ENCODE measurements around the gene SENP5.
A peak's percentile ranks its signal among the peaks of the same experiment; 100 is the strongest.
"Not testable (repeated sequence)": the region's sequence is repeated elsewhere in the genome, so short reads cannot be mapped to it uniquely, and the experiment has no call there.

Gene SENP5

GRCh38 chr3:196942915-196943277 lies 75.2 kb downstream of the SENP5 start:
- DNase-seq = no peak

GRCh38 chr3:196944037-196944790 lies 76.5 kb downstream of the SENP5 start:
- not testable (repeated sequence) for DNase-seq

GRCh38 chr3:196947136-196947859 lies 79.6 kb downstream of the SENP5 start:
- DNase-seq = no peak

- no peak for DNase-seq
Observed at GRCh38 chr3:196947860-196948441, 80.2 kb downstream of the SENP5 start.

- DNase-seq = no peak
Observed at GRCh38 chr3:196948442-196949284, 80.9 kb downstream of the SENP5 start.

- DNase-seq = no peak
Observed at GRCh38 chr3:196949285-196949619, 81.5 kb downstream of the SENP5 start.

- DNase-seq = no peak
Observed at GRCh38 chr3:196949750-196950149, 82.0 kb downstream of the SENP5 start.

DNA sequence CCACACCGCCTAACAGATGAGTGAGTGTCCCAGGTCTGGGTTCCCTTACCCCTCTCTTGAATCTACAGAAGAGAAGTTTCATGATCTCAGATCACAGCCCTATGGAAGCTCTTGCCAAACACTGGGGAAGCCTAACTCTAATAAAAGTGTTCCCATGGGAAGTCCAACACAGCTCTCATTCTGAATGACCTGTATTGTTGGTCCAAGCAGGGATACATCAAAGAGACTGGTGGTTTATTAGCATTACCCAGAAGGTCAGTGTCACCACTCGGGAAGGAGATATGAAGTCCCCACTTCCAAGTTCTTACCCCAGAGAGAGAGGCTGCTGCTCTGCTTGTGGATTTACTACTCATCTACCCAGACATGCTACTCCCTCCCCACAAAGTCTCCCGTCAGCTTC lies 83.7 kb downstream of the SENP5 start:
- no peak for DNase-seq

DNA sequence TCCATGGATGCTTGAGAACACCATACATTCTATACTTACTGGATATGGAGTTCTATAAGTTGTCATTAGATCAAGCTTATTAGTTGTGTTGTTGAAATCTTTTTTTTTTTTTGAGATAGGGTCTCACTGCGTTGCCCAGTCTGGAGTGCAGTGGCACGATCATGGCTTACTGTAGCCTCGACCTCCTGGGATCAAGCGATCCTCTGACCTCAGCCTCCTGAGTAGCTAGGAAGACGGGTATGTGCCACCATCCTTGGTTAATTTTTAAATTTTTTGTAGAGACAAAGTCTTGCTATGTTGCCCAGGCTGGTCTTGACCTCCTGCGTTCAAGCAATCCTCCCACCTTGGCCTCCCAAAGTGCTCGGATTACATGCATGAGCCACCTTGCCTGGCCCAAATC lies 87.1 kb downstream of the SENP5 start:
- DNase-seq = no peak

DNA sequence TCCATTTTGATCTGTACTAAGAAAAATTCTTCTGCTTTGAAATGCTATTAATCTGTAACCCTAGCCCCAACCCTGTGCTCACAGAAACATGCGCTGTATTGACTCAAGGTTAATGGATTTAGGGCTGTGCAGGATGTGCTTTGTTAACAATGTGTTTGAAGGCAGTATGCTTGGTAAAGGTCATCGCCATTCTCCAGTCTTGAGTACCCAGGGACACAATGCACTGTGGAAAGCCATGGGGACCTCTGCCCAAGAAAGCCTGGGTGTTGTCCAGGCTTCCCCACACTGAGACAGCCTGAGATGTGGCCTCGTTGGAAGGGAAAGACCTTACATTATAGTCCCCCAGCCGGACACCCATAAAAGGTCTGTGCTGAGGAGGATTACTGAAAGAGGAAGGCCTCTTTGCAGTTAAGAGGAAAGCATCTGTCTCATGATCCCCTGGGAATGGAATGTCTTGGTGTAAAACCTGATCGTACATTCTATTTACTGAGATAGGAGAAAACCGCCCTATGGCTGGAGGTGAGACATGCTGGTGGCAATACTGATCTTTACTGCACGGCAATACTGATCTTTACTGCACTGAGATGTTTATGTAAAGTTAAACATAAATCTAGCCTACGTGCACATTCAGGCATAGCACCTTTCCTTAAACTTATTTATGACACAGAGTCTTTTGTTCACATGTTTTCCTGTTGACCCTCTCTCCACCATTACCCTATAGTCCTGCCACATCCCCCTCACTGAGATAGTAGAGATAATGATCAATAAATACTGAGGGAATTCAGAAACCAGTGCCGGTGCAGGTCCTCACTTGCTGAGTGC lies 94.6 kb downstream of the SENP5 start:
- DNase-seq = no peak

DNA sequence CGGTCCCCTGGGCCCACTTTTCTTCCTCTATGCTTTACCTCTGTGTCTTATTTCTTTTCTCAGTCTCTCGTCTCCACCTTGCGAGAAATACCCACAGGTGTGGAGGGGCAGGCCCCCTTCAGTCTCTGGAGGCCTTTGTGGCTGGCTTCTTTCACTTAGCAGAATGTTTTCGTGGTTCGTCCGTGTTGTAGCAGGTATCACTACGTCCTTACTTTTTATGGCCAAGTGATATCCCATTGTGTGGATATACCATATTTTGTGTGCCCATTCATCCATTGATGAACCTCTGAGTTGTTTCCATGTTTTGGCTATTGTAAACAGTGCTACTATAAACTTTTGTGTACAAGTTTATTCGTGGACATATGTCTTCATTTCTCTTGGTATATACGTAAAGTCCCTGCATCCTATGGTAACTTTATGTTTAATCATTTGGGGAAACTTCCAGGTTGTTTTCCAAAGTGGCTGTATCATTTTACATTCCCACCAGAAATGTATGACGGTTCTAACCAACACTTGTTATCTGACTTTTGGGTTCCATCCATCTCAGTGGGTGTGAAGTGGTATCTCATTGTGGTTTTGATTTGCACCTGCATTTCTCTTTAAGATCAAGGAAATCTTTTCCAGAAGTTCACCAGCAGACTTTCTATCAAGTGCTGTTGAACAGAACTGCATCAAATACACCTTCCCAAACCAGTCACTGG lies 95.4 kb downstream of the SENP5 start:
- no peak for DNase-seq

GRCh38 chr3:196963631-196963953 lies 95.9 kb downstream of the SENP5 start:
- DNase-seq = no peak

DNA sequence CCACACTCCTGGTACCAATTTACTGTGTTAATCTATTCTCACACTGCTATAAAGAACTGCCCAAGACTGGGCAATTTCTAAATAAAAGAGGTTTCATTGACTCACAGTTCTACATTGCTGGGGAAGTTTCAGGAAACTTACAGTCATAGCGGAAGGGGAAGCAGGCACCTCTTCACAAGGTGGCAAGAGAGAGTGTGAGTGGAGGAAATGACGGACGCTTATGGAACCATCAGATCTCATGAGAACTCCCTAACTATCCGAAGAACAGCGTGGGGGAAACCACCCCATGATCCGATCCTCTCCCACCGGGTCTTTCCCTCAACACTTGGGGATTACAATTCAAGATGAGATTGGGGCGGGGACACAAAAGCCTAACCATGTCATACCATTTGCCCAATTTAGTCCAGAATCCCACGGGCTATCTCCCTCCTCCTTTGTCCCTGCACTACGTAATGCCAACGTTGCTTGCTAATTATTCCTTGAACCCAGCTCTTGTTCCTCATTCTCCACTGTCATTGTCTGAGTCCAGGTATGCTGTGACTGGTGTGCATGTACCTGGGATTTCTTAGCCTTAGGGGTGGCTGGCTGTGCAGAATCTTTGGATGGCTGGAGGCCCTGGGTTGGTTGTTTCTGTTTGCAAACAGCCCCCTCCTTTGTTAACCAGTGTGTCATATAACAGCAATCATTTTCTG lies 97.5 kb downstream of the SENP5 start:
- no peak for DNase-seq

- no peak for DNase-seq
Observed at GRCh38 chr3:196965804-196966173, 98.1 kb downstream of the SENP5 start.

GRCh38 chr3:196966526-196967401 lies 99.0 kb downstream of the SENP5 start:
- no peak for DNase-seq

DNA sequence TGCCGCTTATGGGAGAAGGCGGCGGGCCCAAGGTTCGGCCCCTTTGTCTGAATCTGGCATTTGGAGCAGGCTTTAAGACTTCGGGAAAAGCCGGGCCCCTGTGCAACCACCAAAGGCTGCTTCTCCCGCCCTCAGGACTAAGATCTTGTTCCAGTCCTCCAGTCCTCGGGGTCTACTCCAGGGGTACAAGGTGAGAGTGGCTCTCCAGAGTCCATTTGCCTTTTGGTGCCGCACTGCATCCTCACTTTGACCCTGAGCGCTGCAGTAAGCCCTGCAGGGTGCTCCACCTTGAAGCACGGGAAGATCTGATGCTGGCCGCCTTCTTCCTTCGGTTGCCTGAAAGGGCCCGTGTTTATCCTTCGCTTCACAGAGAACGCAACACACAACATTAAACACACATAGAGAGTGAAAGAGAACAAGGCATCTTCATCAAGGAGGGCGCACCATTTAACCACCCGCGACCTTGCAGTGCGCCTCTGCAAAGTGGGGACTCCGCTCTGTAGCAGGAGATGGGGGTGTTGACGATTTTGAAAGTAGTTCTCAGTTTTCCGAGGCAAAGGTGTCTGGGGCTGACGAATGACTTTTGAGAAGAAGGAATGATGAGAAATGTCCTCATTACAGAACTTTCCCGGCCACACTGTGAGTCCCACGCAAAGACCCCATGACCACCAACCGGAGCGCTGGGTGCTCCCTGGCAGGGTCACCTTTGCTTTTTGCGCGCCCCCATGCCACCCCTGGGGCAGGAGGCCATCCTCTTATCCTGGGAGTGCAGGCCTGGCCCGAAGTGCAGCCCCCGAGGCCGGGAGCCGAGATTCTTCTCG lies 99.9 kb downstream of the SENP5 start:
- no peak for DNase-seq

- DNase-seq = peak; percentile 18
Observed at GRCh38 chr3:196968233-196969133, 100.8 kb downstream of the SENP5 start, which contains the start of gene PIGZ. TSS of gene PIGZ (minus strand) at chr3:196968833. CDS start at chr3:196952031, 16,802 bp downstream.

DNA sequence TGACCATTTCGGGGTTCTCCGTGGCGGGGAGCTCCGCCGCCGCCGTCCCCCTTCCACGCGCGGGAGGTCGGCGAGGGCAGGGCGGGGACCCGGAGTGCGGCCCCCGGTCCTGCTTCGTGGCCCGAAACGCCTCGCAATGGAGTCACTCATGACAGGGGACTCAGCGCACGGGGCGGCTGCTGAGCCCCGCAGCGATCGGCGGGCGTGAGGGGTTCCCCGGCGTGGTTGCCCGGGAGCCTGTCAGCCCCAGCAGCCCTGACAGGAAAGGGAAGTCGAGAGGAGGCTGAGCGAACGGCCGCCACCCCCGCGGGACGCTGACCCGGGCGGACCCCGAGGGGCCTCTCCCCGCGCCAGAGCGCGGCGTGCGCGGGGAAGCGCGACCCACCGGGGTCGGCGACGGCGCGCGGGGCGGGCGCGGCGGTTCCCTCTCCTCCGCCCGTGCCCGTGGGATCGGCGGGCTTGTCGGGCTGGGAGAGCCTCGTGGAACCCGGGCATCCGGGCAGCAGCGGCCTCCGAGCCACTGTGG lies 101.5 kb downstream of the SENP5 start:
- peak; percentile 37 for DNase-seq

All from HCEC 1CT (cell line).